ENCODE measurements around the gene ABCC10.

The ABCC10 gene

DNA sequence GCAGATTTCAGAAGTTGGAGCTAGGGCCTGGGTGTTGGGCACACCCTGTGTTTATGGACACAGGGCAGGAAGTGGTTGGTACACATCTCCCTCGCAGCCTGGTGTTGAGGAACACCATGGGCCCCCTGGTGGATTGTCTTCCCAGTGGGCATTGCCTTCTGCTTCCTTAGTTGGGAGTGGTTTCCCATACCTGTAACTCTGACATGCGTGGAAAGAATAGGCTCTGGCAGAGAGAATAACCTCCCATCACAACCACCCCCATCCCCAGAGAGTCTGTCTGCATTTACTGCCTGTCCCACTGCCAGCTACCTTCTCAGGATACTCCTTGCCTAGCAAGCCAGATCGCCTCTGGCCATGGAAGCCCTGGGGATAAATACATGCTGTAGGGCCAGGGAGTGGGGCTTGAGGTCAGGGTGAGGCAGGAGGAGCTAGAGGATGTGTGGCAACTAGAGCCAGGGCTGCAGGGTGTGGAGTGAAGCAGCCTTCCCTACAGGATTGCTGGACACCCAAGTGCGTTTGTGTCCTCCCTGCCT is 68.1 kb downstream of the ABCC10 start:
- no peaks in the 10 kb centered on the region for H3K9me2 ChIP-seq (replicated peaks; ENCODE audit: control insufficient read depth, low read length)
- peaks cover 5% of the 10 kb centered on the region for H3K79me2 ChIP-seq (ENCODE audit: control insufficient read depth, low read length)
- H3K4me2 ChIP-seq (ENCODE audit: low read length) = no peak overlapping the region
- peaks cover 28% of the 10 kb centered on the region for H3K36me3 ChIP-seq (ENCODE audit: control insufficient read depth, low read length)
- H4K20me1 ChIP-seq (ENCODE audit: control insufficient read depth, insufficient read depth, low read depth, low read length) = no peaks in the 10 kb centered on the region
- H3F3A ChIP-seq (ENCODE audit: control insufficient read depth, insufficient read depth) = no peaks in the 10 kb centered on the region
- TF ChIP-seq EZH2phosphoT487 (IDR thresholded peaks at IDR 0.05; ENCODE audit: borderline replicate concordance, low read length) = no peak
- TF ChIP-seq, protein P1, sequence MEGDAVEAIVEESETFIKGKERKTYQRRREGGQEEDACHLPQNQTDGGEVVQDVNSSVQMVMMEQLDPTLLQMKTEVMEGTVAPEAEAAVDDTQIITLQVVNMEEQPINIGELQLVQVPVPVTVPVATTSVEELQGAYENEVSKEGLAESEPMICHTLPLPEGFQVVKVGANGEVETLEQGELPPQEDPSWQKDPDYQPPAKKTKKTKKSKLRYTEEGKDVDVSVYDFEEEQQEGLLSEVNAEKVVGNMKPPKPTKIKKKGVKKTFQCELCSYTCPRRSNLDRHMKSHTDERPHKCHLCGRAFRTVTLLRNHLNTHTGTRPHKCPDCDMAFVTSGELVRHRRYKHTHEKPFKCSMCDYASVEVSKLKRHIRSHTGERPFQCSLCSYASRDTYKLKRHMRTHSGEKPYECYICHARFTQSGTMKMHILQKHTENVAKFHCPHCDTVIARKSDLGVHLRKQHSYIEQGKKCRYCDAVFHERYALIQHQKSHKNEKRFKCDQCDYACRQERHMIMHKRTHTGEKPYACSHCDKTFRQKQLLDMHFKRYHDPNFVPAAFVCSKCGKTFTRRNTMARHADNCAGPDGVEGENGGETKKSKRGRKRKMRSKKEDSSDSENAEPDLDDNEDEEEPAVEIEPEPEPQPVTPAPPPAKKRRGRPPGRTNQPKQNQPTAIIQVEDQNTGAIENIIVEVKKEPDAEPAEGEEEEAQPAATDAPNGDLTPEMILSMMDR (IDR thresholded peaks at IDR 0.05; ENCODE audit: low read depth, low read length, poor library complexity, severe bottlenecking) = no peak
- H3K9me3 ChIP-seq (ENCODE audit: control insufficient read depth, insufficient read depth, low read length) = no peaks in the 10 kb centered on the region
- no peaks in the 10 kb centered on the region for H3K27me3 ChIP-seq (ENCODE audit: control insufficient read depth, low read length)
- H3K4me1 ChIP-seq (ENCODE audit: control insufficient read depth, low read length) = no peaks in the 10 kb centered on the region
- H3K27ac ChIP-seq (ENCODE audit: low read depth, low read length) = no peak overlapping the region
- no peak overlapping the region for H3K4me3 ChIP-seq (ENCODE audit: low read length)

DNA sequence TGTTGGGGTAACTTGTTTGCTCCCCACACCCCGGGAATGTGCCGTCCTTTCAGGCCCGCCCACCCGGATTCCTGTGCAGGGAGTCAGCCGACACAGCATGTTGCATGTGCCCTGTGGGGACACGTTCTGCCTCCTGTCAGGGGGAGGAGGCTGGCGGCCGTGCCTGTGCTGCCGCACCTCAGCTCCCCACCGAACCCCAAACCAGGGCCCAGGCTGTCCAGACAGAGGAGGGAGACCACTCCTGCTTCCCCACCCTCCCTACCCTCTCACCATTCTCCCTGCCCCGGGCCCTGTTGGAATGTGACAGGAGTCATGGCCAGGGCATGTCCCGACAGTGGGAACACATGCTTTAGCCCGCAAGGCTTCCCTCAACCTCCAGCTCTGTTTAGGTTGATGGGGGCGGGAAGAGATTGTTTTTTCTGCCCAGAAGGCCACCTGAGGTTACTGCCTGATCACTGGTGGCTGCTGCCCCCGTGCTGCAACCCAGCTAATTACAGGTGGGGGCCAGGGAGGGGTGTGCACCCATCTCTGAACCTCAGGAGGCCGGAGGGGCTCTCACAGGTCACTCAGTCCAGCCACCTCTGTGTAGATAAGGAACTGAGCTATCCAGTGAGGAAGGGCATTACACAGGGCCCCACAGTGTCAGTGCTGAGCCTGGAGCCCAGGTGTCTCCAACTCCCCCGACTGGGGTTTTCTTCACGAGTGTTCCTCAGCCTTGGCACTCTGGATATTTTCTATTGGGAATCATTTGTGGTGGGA is 69.2 kb downstream of the ABCC10 start:
- H3K36me3 ChIP-seq (ENCODE audit: control insufficient read depth, low read length) = peaks cover 36% of the 10 kb centered on the region
- no peaks in the 10 kb centered on the region for H3K9me3 ChIP-seq (ENCODE audit: control insufficient read depth, insufficient read depth, low read length)
- H3K27me3 ChIP-seq (ENCODE audit: control insufficient read depth, low read length) = no peaks in the 10 kb centered on the region
- no peak overlapping the region for H3K4me3 ChIP-seq (ENCODE audit: low read length)
- H3F3A ChIP-seq (ENCODE audit: control insufficient read depth, insufficient read depth) = no peaks in the 10 kb centered on the region
- no peaks in the 10 kb centered on the region for H3K4me1 ChIP-seq (ENCODE audit: control insufficient read depth, low read length)
- no peaks in the 10 kb centered on the region for H3K9me2 ChIP-seq (replicated peaks; ENCODE audit: control insufficient read depth, low read length)
- H3K4me2 ChIP-seq (ENCODE audit: low read length) = no peak overlapping the region
- H3K27ac ChIP-seq (ENCODE audit: low read depth, low read length) = no peak overlapping the region
- no peaks in the 10 kb centered on the region for H4K20me1 ChIP-seq (ENCODE audit: control insufficient read depth, insufficient read depth, low read depth, low read length)
- peaks cover 5% of the 10 kb centered on the region for H3K79me2 ChIP-seq (ENCODE audit: control insufficient read depth, low read length)
- TF ChIP-seq, protein P1 (IDR thresholded peaks at IDR 0.05; ENCODE audit: low read depth, low read length, poor library complexity, severe bottlenecking) = peak; percentile 52
- TF ChIP-seq EZH2phosphoT487 (IDR thresholded peaks at IDR 0.05; ENCODE audit: borderline replicate concordance, low read length) = no peak

DNA sequence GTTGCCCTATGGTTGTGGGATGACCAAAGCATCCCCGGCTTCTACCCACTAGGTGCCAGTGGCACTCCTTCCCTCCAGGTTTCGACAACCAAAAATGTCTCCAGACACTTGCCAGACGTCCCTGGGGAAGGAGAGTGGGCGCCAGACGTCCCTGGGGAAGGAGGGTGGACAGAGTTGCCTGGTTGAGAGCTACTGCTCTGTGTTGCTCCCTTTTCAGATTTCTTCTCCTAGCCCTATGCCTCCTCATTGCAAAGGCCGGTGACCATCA is 69.7 kb downstream of the ABCC10 start:
- TF ChIP-seq, protein P1 (IDR thresholded peaks at IDR 0.05; ENCODE audit: low read depth, low read length, poor library complexity, severe bottlenecking) = no peak
- TF ChIP-seq EZH2phosphoT487 (IDR thresholded peaks at IDR 0.05; ENCODE audit: borderline replicate concordance, low read length) = no peak
- H3K27me3 ChIP-seq (ENCODE audit: control insufficient read depth, low read length) = no peaks in the 10 kb centered on the region

More for the DNA sequence above, 69.7 kb downstream of the ABCC10 start:
- no peaks in the 10 kb centered on the region for H3K4me1 ChIP-seq (ENCODE audit: control insufficient read depth, low read length)
- no peaks in the 10 kb centered on the region for H3K9me2 ChIP-seq (replicated peaks; ENCODE audit: control insufficient read depth, low read length)
- H3K4me3 ChIP-seq (ENCODE audit: low read length) = no peak overlapping the region
- no peaks in the 10 kb centered on the region for H3F3A ChIP-seq (ENCODE audit: control insufficient read depth, insufficient read depth)
- no peak overlapping the region for H3K4me2 ChIP-seq (ENCODE audit: low read length)
- H4K20me1 ChIP-seq (ENCODE audit: control insufficient read depth, insufficient read depth, low read depth, low read length) = no peaks in the 10 kb centered on the region
- H3K36me3 ChIP-seq (ENCODE audit: control insufficient read depth, low read length) = peaks cover 36% of the 10 kb centered on the region
- peaks cover 5% of the 10 kb centered on the region for H3K79me2 ChIP-seq (ENCODE audit: control insufficient read depth, low read length)
- no peaks in the 10 kb centered on the region for H3K9me3 ChIP-seq (ENCODE audit: control insufficient read depth, insufficient read depth, low read length)
- no peak overlapping the region for H3K27ac ChIP-seq (ENCODE audit: low read depth, low read length)

All from DOHH2 (cell line).